NCI-H2227 (cell line): ENCODE data around the gene RTN4R.
"Not testable (repeated sequence)": the region's sequence is repeated elsewhere in the genome, so short reads cannot be mapped to it uniquely, and the experiment has no call there.

Experiments
- DNase-seq: peaks from one replicate; lab custom pipeline; 2025; ENCODE audit not compliant: unreplicated experiment; lab: John Stamatoyannopoulos, UW

The RTN4R gene

DNA sequence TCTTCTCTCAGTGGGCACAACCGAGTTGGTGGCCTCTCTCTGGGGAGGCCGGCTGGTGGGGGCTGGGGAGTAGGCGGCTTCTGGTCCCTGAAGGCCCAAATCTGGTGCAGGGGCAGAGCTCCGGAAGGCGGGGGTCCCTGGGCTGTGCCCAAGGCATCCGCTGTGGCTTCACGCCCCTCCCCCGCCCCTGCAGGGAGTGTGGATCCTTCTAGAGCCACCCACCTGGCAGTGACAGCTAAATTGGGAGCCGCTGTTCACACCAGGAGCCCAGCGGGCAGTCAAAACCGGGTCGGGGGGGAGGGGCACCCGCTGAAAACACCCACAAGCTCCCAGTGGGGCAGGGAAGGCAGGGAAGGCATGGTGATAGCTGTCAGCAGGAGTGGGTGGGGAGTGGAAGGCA lies 4.6 kb upstream of the RTN4R start:
- no peak for DNase-seq

DNA sequence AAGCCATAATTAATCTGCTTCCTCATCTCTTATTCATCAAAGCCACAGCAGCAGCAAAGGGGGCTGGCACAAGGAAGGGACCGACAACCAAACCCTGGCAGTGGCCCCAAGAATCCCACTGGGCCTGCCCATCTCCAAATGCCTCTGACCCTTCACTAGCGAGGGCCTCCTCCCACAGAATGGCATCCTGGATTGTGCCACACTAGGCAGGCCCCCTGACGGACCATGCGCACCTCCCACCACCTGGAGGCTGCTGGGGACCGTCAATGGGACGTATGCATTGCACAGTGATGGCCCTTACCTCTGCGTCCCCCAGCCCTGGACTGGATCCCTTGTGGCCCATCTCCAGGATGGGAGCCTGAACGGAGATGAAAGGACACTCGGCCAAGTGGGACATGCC lies 4.1 kb upstream of the RTN4R start:
- DNase-seq, result no peak

- DNase-seq, result no peak
Measured at GRCh38 chr22:20271114-20271994, 3.2 kb upstream of the RTN4R start.

- not testable (repeated sequence) for DNase-seq
Measured at GRCh38 chr22:20270190-20271113, 2.3 kb upstream of the RTN4R start.

DNA sequence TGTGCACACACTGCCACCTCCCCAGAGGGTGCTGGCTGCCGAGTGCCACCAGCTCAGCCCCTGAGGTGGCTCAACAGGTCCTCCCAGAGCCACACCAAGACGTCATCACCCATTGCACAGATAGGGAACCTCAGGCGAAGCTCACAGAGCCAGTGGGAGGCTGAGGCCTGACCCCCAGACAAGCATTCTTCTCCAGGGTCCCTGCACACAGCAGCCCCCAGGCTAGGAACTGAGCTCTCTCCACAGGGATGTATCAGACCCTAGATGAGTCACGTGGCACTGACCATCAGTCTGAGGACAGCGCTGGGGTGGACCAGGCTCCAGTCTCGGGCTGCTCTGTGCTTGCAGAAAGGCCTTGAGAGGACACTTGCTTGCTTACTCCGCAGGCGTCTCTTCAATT lies 1.6 kb upstream of the RTN4R start:
- not testable (repeated sequence) for DNase-seq

DNA sequence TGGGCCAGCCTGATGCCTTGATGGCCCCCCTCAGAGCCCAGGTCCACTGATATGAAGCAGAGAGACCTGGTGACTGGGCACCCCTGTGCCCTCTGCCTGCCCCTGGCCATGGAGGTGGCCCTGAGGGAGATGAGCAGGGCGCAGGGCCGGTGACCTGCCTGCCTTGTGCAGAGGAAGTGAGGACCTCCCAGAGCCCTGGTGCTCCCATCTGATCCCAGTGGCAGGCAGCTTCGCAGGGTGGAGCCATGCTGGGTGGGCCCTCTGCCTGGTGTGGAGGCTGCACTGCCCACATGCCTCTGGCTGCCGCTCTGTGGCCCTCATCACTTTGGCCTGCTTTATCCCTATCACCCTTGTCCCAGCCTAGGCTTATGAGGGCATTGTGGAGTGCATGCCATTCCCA lies 1.1 kb upstream of the RTN4R start:
- DNase-seq, result not testable (repeated sequence)

- peak; percentile 62 for DNase-seq
Measured at GRCh38 chr22:20267441-20268278, 458 bp downstream of the RTN4R start.

DNA sequence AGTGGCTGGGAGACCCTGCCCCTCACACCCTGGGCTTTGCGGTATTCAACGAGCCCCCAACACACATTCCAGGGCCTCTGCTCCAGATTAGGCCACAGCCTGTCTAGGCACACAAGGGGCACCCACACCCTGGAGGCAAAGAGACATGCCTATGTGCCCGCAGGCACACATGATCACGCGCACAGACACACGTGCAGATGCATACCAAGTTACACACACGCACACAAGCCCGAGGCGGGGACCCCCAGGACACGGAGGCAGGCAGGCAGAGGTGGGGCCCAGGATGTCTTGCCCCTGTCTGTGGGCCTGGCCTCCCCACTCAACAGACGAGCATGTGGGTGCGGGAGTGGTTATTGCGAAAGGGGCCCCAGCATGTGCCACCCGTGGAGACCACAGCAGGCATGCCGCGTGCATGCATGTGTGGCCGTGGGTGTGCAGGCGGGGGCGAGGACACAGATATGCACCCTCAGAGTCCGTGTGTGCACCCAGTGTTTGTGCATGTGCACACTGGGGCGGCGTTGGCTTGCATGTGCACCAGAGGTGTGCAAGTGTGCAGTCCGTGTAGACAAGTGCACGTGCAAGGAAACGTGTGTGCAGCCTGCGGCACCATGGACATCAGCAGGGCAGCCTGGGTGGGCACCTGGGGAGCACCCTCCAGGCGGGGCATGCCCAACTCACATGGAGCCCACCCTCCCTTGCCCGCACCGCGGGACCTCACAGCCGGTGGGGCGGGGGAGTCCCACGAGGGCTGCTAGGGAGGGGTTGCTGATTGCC lies 1.3 kb downstream of the RTN4R start:
- DNase-seq, result not testable (repeated sequence)

DNA sequence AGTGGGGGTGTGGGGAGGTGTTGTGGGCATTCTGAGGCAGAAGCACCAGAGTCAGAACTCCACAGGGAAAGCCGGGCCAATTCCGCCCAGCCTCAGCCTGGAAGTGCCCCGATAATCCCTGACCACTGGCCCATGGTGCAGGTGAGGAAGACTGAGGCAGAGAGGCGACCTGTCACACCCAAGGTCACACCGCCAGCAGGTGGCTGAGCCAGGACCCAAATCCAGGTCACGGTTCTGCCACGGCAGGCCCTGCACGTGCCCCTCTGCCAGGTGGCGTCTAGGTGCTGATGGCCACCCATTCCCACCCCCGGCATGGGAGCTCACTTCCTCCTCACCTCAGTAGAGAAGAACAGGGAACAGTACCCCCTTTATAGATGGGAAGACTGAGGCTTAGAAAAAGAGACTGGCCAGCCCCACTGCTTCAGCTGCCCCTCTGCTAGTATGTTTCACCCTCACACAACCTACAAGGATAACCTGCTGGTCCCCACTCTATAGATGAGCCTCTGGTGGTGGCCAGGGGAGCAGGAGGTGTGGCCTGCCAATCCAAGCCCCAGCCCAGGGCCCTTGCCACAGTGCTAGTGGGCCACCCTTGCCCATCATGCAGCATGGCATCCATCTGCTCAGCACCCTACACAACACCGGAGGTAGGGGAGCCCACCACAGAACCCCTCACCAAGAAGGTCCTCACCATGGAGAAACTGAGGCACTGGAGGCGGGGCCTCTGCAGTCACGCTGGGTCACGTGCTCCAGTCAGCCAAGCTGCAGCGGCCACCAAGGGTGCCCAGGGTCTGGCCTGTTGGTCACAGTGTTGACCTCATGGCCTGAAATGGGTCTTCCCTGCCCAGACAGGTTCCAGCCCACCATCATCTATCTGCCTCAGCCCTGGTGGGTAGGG lies 2.1 kb downstream of the RTN4R start:
- not testable (repeated sequence) for DNase-seq

DNA sequence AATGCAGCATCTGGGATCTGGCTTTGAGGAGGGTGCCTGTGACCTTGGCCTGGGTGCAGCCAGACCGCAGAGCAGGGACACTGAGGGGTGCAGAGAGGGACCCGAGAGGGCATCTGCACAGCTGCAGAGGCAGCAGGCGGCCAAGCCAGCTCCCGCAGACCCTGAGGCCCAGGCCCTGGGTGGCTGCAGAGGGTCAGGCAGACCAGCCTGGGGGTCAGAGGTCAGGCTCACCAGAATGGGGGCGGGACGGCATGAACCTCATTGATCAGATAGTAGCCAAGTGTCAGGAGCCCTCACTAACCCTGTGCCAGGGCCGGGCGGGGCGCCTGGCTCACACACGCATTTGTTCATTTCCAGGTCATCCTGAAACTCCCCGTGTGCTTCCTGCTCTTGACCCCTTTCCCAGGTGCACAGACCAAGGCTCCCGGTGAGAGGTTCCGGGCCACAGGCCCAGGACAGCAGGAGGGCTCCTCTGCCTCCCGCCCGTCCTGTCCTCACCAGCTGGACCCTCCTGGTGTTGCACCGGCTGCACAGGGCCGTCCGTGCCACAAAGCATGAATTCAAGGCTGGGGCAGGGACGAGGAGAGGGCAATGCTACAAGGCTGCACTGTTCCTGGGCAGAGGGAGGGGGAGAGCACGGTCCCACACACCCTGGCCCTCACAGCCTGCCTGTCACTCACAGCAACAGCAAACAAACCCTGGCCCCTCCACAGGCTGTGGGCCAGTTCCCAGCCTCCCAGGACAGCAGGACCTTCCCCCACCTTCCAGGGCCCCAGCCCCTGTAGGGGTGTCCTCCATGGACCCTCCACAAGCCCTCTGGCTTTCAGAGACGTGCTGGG lies 3.3 kb downstream of the RTN4R start:
- no peak for DNase-seq

GRCh38 chr22:20263404-20264281 lies 4.5 kb downstream of the RTN4R start:
- DNase-seq, result not testable (repeated sequence)

DNA sequence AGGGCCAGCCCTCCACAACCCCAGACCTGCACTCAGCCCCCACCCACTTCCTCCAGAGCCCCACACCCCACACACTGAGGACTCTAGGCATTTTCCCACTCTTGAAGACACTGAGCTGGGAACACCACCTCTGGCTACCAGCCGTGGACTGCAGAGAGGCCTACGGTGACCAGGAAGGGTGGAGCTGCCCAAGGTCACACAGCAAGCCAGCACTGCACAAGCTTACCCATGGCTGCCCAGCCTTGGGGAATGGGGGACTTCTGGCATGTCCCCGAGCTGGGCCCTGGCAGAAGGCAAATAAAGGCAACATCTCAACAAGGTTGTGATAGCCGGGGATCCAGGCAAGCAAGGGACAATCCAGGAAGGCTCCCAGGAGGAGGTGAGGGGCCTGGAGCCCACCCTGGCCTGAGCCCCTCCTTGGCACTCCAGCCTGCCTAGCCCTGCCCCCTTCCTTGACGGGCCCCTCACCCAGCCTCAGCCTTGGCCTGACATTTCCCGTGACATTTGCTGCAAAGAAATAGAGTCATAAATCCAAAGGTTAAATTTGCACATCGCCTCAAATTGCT lies 5.5 kb downstream of the RTN4R start:
- DNase-seq, result no peak

GRCh38 chr22:20261848-20262581 lies 6.1 kb downstream of the RTN4R start:
- DNase-seq, result no peak

- DNase-seq, result no peak
Measured at GRCh38 chr22:20260071-20260765, 7.9 kb downstream of the RTN4R start.

DNA sequence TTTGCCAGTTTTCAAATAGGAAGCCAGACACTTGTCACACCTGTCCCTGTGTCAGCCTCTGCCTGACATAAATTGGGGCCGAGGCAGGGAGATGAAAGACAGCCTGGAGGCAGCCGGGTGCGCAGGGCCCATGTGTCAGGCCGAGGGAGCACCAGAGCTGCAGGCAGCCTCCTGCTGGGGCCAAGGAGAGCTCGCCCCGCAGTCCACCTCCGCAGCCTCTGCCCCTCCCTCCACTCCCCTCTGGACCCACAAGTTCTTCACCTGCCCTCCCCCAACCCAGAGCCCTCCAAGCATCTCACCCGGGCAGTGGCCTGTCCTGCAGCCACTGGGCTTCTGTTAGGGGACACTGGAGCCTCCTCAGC lies 8.8 kb downstream of the RTN4R start:
- DNase-seq, result no peak
